HG03469 (cell line): Measurements from ENCODE around the gene LPAR6.
"Not testable (repeated sequence)": the region's sequence is repeated elsewhere in the genome, so short reads cannot be mapped to it uniquely, and the experiment has no call there.

Source experiments
- ATAC-seq: cut with Tn5 transposase; IDR thresholded peaks from one replicate; pipeline ENCODE4 v1.9.1; 2021; ENCODE audit warnings: mild to moderate bottlenecking, moderate library complexity, moderate number of reproducible peaks; ENCODE audit not compliant: unreplicated experiment

The LPAR6 gene

DNA sequence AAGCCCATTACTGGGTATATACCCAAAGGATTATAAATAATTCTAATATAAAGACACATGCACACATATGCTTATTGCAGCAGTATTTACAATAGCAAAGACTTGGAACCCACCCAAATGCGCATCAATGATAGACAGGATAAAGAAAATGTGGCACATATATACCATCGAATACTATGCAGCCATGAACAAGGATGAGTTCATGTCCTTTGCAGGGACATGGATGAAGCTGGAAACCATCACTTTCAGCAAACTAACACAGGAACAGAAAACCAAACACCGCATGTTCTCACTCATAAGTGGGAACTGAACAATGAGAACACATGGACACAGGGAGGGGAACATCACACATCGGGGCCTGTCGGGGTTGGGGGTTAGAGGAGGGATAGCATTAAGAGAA lies 9.1 kb upstream of the LPAR6 start:
- ATAC-seq, result not testable (repeated sequence)

DNA sequence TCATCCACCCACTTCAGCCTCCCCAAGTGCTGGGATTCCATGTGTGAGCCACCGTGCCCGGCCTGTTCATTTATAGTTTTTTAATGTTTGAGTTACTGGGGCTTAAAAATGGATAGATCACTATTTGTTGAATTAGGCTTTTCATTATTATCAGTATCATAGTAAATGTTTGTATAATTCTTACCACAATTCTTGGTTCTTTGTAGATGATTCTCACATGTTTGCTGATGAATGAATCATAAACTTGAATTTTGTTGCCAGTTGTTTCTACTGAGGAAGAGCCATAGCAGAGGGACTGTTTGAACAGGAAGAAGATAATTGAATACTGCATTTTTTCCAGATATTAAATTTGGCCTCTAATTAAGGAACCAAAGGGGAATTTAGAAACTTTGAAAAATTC lies 2.6 kb upstream of the LPAR6 start:
- no peak for ATAC-seq

DNA sequence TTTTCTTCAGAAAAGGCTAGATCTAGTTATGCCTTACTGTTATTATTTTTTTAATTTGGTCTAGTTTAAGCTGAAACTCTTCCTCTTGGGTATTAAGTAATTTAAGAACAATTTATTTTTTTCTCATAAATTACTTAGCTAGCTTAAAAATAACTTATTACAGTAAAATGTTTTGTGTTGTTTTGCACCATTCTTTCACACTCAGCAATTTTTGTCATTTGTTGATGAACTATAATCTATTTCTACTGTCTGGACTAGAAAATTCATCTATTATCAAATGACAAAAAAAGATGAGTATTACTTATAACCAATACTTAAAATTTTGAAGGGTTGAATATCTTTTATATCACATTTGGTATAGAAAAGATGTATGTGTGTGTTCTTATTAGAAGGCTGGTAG lies 1.6 kb upstream of the LPAR6 start:
- no peak for ATAC-seq

DNA sequence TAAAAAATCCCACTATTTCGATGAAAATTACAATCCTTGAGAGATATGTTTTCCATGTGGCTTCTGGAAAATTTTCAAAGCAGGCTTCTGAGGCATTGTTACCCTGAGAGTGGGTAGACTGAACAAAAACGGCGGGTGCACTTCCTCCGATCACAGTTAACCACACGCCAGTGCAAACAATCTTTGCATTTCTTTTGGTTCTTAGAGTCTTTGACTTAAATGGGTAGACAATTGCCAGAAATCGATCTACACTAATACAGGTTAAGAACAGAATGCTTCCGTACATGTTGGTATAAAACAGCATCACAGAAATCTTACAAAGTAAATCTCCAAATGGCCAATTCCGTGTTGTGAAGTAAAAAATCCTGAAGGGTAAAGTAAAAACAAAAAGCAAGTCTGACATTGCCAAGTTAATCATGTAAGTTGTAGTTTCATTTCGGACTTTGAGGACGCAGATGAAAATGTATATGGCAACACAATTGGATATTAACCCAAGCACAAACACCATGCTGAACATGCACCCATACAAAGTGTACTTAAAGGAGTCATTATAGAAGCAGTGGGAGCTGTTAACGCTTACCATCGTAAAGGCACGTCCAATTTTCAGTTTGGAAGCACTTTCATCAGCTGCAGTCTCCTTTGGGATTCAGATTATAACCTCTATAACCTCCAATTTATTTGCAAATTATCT lies 927 bp downstream of the LPAR6 start:
- ATAC-seq, result no peak

DNA sequence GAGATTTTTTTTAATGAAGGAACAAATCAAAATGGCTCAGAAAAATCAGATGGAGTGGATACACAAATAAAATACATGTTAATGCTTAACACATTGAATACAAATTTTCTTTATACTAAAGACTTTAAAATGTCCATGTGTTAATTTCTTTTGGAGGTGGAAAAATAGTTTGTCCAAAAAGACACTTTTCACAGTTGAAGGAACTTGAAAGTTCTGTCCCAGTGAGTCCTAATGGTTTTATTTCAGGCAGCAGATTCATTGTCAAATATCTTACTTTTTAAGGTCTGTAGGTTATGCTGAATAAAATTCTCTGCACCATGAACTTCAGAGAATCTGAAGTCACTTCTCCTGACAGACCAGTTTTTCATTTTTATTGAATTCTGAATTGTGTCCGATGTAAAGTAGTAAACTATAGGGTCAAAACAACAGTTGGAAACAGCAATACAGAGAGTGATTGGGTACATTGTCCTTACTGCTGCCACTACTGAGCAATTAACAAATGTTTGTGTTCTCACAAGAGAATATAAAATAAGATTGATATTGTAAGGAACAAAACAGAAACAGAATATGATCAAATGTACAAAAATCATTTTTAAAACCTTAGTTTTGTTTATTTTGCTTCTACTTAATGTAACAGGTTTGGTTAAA lies 1.6 kb downstream of the LPAR6 start:
- no peak for ATAC-seq

DNA sequence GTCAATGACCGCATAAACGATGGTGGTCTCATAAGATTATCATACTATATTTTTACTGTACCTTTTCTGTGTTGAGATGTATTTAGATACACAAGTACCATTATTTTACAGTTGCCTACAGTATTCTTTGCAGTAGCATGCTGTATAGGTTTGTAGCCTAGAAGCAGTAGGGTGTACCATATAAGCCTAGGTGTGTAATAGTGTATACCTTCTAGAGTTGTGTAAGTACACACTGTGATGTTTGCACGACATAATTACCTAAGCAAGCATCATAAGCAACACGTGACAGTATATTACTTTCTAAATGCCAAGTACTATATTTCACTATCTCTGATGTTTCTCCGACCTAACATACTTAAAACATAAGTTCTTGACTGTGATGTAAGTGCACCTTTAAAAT lies 2.7 kb downstream of the LPAR6 start:
- no peak for ATAC-seq

DNA sequence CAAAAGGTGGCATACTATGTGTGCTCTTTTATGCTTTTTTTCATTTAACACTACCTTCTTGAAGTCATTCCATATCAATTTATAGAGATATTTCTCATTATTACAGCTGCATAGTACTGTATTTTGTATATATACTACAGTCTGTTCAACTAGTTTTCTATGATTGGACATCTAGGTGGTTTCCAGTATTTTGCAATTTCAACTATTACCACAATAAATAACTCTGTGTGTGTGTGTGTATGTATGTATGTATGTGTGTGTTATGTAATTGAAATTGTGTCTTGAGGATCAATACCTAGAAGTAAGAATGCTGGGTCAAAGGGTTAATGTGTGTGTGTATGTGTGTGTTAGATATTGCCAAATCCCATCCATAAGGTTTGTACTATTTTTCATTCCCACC lies 7.0 kb downstream of the LPAR6 start:
- no peak for ATAC-seq

DNA sequence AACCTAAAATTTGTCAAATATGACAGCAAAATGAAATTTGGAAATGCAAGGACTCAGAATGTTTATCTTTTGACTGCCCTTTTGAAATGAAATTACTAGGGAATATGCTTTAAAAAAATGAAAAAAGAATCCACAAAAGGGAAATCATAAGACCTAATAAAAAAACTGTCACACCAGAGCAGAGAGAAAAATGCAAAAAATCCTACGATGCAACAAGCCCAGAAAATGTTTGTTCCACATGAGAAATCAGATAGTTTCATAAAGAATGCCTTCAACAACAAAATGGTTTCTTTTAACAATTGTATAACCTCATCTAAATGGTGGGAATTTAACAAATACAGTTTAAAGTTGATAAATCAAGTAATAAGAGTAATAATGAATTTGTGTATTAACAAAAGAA lies 8.0 kb downstream of the LPAR6 start:
- ATAC-seq, result no peak

DNA sequence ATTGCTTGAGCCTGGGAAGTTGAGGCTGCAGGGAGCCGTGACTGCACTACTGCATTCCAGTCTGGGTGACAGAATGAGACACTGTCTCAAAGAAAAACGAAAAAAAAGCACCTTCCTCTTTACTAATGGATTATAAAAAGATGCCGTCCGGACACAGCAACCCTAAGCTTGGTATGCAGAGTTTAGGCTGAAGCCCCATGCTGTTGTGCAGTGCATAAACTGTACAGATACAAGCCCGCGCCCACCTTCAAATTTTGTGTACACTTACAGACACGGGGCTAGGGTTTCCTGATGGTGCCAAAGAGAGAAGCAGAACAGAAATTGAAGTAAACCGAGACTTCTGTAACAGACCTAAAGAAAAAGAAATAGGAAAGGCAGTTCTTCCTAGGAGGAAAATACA lies 9.0 kb downstream of the LPAR6 start:
- no peak for ATAC-seq

DNA sequence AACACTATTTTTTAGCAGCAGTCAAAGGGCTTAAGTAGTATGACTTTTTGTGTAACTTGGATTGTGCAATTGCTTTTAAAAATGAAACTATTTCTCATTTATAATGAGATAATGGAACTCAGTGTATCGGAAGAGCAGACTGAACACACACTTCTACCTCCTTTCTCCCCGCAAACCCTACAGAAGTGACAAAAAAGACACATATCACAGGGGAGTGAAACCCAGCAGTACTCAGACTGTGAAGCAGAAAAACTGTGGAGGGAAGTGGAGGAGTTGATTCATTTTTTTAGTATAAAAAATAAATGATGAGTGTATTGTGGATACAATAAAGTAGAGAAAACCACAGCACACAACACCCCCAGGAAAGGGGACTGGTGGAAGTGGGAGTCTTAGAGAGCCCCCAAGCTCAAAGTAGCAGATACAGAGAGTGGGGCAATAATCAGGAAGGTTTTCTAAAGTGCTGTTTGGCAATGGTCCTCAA lies 9.7 kb downstream of the LPAR6 start:
- ATAC-seq, result peak; percentile 44

DNA sequence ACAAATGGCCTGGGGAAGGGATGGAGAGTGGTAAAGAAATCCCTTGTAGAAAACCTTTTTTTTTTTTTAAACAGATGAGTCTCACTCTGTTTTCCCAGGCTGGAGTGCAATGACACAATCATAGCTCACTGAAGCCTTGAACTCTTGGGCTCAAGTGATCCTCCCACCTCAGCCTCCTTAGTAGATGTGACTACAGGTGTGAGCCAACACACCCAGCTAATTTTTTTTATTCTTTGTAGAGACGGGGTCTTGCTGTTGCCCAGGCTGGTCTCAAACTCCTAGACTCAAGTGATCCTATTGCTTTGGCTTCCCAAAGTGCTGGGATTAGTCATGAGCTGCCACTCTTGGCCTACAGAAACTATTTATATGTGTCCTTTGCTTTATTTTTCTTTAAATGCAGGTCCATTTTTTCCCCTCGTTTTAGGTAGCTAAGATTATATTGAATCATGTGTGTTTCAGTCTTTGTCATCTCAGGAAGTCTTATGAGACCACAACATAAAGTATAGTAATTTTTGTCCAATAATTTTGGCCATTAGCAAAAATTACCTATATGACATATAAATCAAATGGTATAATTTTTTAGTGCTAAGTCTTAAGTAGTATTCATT lies 10.5 kb downstream of the LPAR6 start:
- ATAC-seq, result no peak

DNA sequence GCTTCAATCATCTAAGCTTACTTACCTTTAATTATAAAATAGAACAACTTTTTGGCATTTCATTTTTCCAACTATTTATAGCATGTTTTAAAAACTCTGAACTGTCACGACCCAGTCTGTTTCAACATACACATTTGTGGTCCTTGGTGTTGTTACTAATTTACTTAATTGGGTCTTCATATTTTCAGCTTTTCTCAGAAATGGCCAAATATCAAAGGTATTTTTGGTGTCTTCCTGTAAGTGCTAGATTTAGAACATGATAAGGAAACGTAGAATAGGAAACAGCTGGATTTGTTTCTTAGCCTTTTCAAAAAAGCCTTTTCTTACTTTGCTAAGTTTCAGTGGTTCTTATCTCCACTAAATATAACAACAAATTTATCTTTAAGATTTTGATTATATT lies 11.4 kb downstream of the LPAR6 start:
- no peak for ATAC-seq

DNA sequence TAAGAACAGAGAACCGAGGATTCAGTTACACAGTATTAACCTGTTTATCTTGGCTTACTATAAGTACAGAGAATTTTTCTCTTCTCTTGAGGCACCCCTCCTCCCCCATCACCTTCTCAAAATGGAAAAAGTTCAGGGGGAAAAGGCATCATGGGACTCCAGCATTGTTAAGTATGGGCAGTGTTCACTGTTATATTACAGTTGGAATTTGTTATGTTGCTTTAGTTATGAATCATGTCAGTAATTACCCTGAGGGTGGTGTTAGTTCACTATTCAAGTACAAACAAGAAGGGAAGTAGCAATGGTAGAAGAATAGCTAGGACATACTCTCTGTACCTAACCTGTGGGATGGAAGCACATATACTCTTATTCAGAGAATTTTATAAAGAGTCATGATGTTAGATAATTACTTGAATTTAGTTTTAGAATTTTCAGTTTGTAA lies 12.0 kb downstream of the LPAR6 start:
- ATAC-seq, result no peak

DNA sequence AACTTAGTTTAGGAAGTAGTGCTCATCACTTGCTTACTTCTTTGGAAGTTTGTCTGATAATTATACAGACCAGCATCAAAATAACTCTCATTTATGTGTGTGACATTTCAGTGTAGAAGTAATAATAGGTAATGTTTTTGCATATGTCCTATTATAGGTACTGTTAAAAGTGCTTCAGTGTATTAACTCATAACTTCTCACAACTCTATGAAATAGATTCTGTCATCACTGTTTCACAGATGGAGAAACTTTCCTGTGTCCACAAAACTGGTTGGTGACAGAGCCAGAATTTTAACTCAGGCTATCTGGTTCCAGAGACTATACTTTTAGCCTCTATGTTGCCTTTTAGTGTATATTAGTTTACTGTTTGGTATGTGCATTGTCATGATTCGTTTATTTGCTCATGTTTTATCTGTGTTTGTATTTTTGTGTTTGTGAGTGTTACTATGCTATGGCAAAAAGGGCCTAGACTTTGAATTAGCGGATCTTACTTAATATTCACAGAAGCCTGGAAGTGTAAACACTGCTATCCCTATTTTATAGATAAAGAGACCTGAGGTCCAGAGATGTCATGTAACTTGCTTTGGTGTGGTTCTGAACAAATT lies 12.7 kb downstream of the LPAR6 start:
- ATAC-seq, result no peak

DNA sequence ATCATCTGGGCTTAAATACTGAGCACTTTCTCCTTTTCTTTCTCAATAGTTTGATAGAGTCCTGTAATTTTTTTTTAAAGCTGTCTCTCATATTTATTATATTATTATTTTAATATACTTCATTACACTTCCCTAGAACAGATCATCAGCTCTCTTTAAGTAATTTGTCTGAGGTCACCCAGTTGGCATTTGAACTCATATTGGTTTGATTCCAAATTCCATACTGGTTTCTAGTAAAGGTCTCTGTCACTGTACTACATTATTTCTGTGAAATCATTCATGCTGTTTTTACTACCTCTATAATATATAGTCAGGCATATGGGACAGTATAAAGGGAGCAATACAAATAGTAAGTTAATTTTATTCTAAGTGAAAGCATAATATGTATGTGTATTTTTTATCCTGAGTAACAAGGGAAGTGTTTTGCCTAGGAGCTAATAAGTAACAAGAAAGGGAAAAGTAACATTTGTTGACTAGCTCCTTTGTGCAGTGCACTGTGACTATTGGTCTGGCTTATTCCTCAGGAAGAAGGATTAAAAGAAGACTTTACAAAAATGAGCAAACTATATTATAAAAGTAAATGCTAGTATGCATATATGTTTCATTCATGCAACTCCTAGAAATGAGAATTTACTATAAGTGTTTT lies 14.3 kb downstream of the LPAR6 start:
- ATAC-seq, result no peak

DNA sequence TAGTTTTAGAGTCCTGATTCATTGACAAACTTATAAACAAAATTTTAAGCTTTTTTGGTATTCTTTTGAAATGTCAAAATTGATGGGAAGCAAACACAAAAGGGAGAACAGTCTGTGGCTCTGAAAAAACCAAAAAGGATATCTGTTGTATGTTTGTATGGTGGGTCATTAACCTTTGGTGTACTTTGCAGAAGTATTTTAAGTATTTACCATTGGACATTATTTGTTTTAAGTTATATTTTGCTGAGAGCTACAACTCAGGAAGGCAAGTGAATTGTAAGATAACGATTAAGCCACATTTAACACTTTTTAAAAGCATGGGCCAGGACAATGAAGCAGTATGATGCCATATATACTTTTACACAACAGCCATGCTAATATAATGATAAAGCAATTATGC lies 15.2 kb downstream of the LPAR6 start:
- no peak for ATAC-seq

DNA sequence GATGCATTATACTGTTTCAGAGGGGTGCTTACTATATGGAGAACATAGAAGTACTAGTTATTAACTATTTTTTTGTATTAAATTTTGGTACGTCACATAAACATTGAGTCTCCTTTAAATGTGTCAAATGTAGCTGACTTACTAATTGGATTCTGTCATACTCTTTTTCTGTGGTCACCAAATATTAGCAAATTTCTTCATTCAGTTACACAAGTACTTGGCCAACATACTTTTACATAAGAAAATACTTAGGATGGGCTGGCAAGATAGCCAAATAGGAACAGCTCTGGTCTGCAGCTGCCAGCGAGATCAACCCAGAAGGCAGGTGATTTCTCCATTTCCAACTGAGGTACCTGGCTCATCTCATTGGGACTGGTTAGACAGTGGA lies 19.2 kb downstream of the LPAR6 start:
- no peak for ATAC-seq

DNA sequence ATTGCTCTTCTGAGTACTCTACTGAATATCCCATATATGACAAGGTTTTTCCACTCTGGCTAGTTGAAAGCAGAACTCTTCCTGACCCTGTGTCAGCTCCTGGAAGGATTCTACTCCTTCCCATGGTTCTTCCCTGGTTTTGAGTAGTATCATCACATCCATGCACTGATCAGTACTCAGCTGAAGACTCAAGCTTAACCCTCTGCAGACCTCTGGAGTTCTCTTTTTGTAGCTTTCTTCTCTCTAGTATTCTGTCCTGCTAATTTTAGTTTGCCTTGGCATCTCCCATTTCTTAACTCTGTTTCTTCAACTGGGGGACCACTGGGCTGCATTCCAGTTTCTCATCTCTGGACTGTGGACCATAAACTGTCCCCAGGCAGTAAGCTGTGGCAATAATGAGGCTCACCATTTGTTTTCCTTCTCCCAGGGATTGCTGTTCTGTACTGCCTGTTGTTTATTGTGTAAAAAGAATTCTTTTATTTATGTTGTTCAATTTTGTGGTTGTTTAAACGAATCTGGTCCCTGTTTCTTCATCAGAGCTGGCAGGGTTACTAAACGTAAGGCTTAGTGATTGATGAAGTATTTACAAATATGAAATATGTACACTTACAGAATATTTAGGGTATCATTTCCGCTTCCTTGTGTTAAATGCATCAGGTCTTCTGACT lies 19.7 kb downstream of the LPAR6 start:
- ATAC-seq, result no peak

DNA sequence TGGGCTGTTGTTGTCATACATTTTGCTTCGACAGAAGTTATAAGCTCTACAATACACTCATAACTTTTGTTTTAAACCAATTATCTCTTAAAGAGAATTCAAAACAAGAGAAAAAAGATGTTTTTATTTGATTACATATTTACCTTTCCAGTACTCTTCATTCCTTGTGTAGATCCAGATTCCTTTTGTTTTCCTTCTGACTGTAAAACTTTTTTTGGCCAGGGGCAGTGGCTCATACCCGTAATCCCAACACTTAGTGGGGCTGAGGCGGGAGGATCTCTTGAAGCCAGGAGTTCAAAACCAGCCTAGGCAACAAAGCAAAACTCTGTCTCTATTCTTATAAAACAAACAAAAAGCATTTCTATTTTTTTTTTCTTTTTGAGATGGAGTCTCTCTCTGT lies 21.7 kb downstream of the LPAR6 start:
- no peak for ATAC-seq

DNA sequence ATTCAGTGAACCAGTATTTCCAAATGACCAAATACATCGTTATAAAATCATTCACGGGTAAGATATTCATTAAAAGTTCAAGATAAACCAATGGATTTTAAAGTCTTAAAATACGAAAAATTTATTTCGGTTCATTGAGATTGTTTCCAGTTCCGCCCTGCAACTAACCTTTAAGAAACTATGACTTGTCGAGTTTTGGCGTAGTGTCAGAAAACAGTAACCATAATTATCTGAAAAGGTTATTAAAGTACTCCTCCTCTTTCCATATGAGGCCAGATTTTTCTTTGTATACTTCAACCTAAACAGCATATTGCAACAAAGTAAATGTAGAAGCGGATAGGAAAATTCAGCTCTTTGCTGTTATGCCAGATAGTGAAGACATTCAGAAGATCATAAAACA lies 26.1 kb downstream of the LPAR6 start:
- no peak for ATAC-seq

DNA sequence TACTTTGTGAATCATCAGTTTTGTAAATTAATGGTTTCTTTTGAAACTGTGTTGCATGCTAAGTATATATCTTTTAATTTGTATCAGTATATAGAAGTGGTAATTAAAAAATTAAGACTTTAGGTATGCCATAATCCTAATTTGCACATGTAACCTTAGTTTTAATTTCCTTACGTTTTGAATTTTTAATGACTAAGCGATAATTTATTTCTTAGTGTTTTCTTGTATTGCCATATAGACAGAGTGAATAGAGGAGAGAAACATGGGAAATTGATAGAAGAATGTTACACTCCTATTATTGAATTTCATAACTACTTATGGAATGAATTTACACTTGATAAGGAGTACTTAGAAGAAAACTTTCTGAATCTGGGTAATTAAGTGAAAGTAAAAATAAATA lies 29.5 kb downstream of the LPAR6 start:
- no peak for ATAC-seq
